A673 (cell line): Measurements from ENCODE around the gene HTR3A.

Experiments
- CTCF ChIP-seq: fragments of 300-800, 200-600 bp; sonication (generic); conservative IDR thresholded peaks from 2 replicates; pipeline ENCODE4 v1.5.1; 2017; ENCODE audit warnings: low read depth, mild to moderate bottlenecking, antibody characterized with exemption, low read length, moderate library complexity, mixed read lengths
- EZH2 ChIP-seq: fragments of 200-600 bp; sonication (generic); IDR thresholded peaks from 2 replicates; pipeline ENCODE4 v1.6.1; 2017; ENCODE audit warnings: borderline replicate concordance, low read depth, mild to moderate bottlenecking, mixed read lengths, antibody characterized with exemption, low read length; ENCODE audit not compliant: poor library complexity, severe bottlenecking

- TF ChIP-seq CTCF: no peak
- TF ChIP-seq EZH2: no peak
Observed at GRCh38 chr11:114001416-114001815, 26.5 kb downstream of the HTR3A start.
